Stimulated activated naive CD8-positive, alpha-beta T cell treated with anti-CD3 and anti-CD28 coated beads, Interleukin-15, Interleukin-2, amounts not matched to agents 100 ng/mL and 50 ng/mL, for 24 hours (primary cell): Measurements from ENCODE around the gene AXIN1.

Experiments
- H3K27ac Mint-ChIP-seq: one replicate; pipeline ENCODE4 v1.8.0; 2021; ENCODE audit warnings: mild to moderate bottlenecking, mixed read lengths
- H3K27me3 Mint-ChIP-seq: one replicate; pipeline ENCODE4 v1.8.0; 2021; ENCODE audit warnings: mixed read lengths
- H3K36me3 Mint-ChIP-seq: one replicate; pipeline ENCODE4 v1.8.0; 2021; ENCODE audit warnings: low read depth, mixed read lengths
- H3K4me1 Mint-ChIP-seq: one replicate; pipeline ENCODE4 v1.8.0; 2021; ENCODE audit warnings: low read depth, mixed read lengths
- H3K4me3 Mint-ChIP-seq: one replicate; pipeline ENCODE4 v1.8.0; 2021; ENCODE audit warnings: mild to moderate bottlenecking, mixed read lengths
- H3K9me3 Mint-ChIP-seq: one replicate; pipeline ENCODE4 v1.8.0; 2021; ENCODE audit warnings: mixed read lengths

AXIN1 gene

GRCh38 chr16:324451-325334 is 27.8 kb downstream of the AXIN1 start:
- Mint-ChIP-seq H3K36me3 (no peaks in the 10 kb centered on the region), H3K4me3 (peak overlapping the region; percentile 66), H3K27ac (peak overlapping the region; percentile 68), H3K9me3 (no peaks in the 10 kb centered on the region), H3K4me1 (peaks cover 65% of the 10 kb centered on the region), H3K27me3 (no peaks in the 10 kb centered on the region)

- peaks cover 68% of the 10 kb centered on the region for H3K4me1 Mint-ChIP-seq
- no peaks in the 10 kb centered on the region for H3K27me3 Mint-ChIP-seq
- H3K36me3 Mint-ChIP-seq: no peaks in the 10 kb centered on the region
- H3K27ac Mint-ChIP-seq: no peak overlapping the region
- peak overlapping the region; percentile 66 for H3K4me3 Mint-ChIP-seq
- H3K9me3 Mint-ChIP-seq: no peaks in the 10 kb centered on the region
Observed at GRCh38 chr16:324201-324450, 28.4 kb downstream of the AXIN1 start.

- Mint-ChIP-seq H3K27me3 (no peaks in the 10 kb centered on the region), H3K36me3 (peaks cover 9% of the 10 kb centered on the region), H3K4me3 (no peak overlapping the region), H3K27ac (no peak overlapping the region), H3K4me1 (peaks cover 75% of the 10 kb centered on the region), H3K9me3 (no peaks in the 10 kb centered on the region)
Observed at GRCh38 chr16:322476-323143, 29.9 kb downstream of the AXIN1 start.

- Mint-ChIP-seq H3K4me3 (no peak overlapping the region), H3K9me3 (no peaks in the 10 kb centered on the region), H3K36me3 (peaks cover 11% of the 10 kb centered on the region), H3K27me3 (no peaks in the 10 kb centered on the region), H3K4me1 (peaks cover 69% of the 10 kb centered on the region), H3K27ac (no peak overlapping the region)
Observed at GRCh38 chr16:321532-321931, 31.0 kb downstream of the AXIN1 start.

- H3K27me3 Mint-ChIP-seq: no peaks in the 10 kb centered on the region
- peak overlapping the region; percentile 7 for H3K27ac Mint-ChIP-seq
- peaks cover 63% of the 10 kb centered on the region for H3K4me1 Mint-ChIP-seq
- H3K36me3 Mint-ChIP-seq: peaks cover 12% of the 10 kb centered on the region
- no peak overlapping the region for H3K4me3 Mint-ChIP-seq
- H3K9me3 Mint-ChIP-seq: no peaks in the 10 kb centered on the region
Observed at GRCh38 chr16:320206-320605, 32.3 kb downstream of the AXIN1 start.

DNA sequence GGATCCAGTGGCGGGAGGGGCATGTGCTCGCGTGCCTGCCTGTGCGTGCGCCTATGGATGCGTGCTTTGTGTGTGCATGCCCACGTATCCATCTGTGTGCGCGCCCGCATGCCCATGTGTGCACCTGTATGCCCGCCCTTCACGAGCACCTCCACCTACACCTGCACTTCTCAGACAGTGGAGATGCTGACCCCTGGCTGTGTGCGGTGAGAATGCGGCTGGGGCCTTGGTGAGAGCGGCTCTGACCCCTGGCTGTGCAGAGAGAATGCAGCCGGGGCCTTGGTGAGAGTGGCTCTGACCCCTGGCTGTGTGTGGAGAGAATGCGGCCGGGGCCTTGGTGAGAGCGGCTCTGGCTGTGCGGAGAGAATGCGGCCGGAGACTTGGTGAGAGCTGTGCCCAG is 33.9 kb downstream of the AXIN1 start:
- Mint-ChIP-seq H3K9me3 (no peaks in the 10 kb centered on the region), H3K27ac (no peak overlapping the region), H3K36me3 (peaks cover 22% of the 10 kb centered on the region), H3K4me3 (no peak overlapping the region), H3K4me1 (peaks cover 51% of the 10 kb centered on the region), H3K27me3 (no peaks in the 10 kb centered on the region)

DNA sequence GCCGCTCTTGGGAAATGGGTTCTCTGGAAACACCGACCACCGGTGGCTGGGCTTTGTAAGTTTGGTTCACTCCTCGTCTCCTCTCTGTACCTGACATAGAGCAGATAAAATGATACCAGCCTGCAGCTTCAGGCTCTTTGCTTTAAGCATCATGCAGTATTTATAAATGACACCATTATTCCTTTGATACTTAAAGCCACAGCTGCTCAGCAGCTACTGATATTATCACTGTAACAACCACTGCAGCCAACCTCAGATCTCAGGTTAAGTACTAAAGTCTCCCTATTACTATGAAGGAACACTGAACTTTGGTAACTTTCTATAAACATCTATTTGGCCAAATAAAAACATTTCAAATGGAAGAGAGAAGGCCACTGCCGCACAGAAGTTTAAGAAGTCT is 34.9 kb downstream of the AXIN1 start:
- H3K4me1 Mint-ChIP-seq: peaks cover 47% of the 10 kb centered on the region
- H3K27ac Mint-ChIP-seq: no peak overlapping the region
- H3K9me3 Mint-ChIP-seq: no peaks in the 10 kb centered on the region
- H3K4me3 Mint-ChIP-seq: no peak overlapping the region
- H3K36me3 Mint-ChIP-seq: peaks cover 22% of the 10 kb centered on the region
- no peaks in the 10 kb centered on the region for H3K27me3 Mint-ChIP-seq

GRCh38 chr16:316741-317464 is 35.6 kb downstream of the AXIN1 start:
- Mint-ChIP-seq H3K27ac (no peak overlapping the region), H3K4me1 (peaks cover 44% of the 10 kb centered on the region), H3K4me3 (no peak overlapping the region), H3K9me3 (no peaks in the 10 kb centered on the region), H3K36me3 (peaks cover 27% of the 10 kb centered on the region), H3K27me3 (no peaks in the 10 kb centered on the region)

- H3K27me3 Mint-ChIP-seq: no peaks in the 10 kb centered on the region
- H3K4me3 Mint-ChIP-seq: no peak overlapping the region
- peaks cover 30% of the 10 kb centered on the region for H3K36me3 Mint-ChIP-seq
- H3K4me1 Mint-ChIP-seq: peaks cover 30% of the 10 kb centered on the region
- H3K27ac Mint-ChIP-seq: no peak overlapping the region
- no peaks in the 10 kb centered on the region for H3K9me3 Mint-ChIP-seq
Observed at GRCh38 chr16:314795-315299, 37.7 kb downstream of the AXIN1 start.

GRCh38 chr16:314351-314750 is 38.2 kb downstream of the AXIN1 start:
- H3K4me3 Mint-ChIP-seq: no peak overlapping the region
- no peaks in the 10 kb centered on the region for H3K9me3 Mint-ChIP-seq
- peaks cover 30% of the 10 kb centered on the region for H3K36me3 Mint-ChIP-seq
- peaks cover 32% of the 10 kb centered on the region for H3K4me1 Mint-ChIP-seq
- no peaks in the 10 kb centered on the region for H3K27me3 Mint-ChIP-seq
- no peak overlapping the region for H3K27ac Mint-ChIP-seq

GRCh38 chr16:311725-312124 is 40.8 kb downstream of the AXIN1 start:
- Mint-ChIP-seq H3K4me3 (no peak overlapping the region), H3K9me3 (no peaks in the 10 kb centered on the region), H3K4me1 (peaks cover 33% of the 10 kb centered on the region), H3K27ac (no peak overlapping the region), H3K36me3 (peaks cover 26% of the 10 kb centered on the region), H3K27me3 (no peaks in the 10 kb centered on the region)

DNA sequence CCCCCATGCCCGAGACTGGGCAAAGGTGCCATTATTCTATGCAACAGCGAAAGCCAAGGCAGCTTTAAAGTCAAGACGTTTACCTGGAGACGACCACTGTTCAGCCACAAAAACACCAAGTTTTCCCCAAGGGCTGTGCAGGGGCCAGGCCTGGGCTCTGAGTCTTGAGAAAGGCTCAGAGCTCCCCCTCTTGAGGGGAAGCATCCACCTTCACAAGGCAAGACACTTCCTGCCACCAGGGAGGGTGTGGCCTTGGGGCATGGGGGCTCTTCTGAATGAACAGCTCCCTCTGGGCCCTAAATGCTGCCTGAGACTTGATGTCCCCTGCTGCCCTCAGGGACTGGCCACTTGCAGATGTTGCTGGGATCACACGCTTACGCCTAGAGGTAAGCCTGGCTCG is 43.0 kb downstream of the AXIN1 start:
- H3K9me3 Mint-ChIP-seq: no peaks in the 10 kb centered on the region
- H3K4me1 Mint-ChIP-seq: peaks cover 24% of the 10 kb centered on the region
- H3K36me3 Mint-ChIP-seq: peaks cover 25% of the 10 kb centered on the region
- no peak overlapping the region for H3K4me3 Mint-ChIP-seq
- no peaks in the 10 kb centered on the region for H3K27me3 Mint-ChIP-seq
- peak overlapping the region; percentile 65 for H3K27ac Mint-ChIP-seq

GRCh38 chr16:307691-308312 is 44.7 kb downstream of the AXIN1 start:
- Mint-ChIP-seq H3K4me1 (peaks cover 24% of the 10 kb centered on the region), H3K4me3 (no peak overlapping the region), H3K9me3 (no peaks in the 10 kb centered on the region), H3K27me3 (no peaks in the 10 kb centered on the region), H3K27ac (no peak overlapping the region), H3K36me3 (peaks cover 32% of the 10 kb centered on the region)

DNA sequence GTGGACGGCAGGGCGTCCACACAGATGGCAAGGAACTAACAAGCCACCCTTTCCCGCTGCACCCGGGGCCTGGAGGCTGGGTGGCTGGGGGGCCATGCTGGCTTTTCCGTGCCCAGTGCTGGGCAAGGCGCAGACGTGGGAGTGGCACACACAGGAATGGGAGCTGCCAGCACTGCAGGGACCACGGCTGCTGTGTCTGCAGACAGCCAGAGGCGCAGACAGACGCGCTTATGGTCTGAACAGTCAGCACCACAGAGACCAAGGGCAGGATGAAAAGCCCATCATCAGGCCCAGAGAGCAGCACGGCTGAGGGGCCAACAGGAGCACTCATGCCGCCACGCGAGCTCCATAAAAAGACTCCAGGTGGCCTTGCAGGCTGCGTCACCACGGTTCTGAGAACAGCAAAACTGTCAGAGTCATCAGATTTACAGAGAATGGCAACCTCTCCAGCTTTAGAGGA is 45.6 kb downstream of the AXIN1 start:
- Mint-ChIP-seq H3K4me3 (no peak overlapping the region), H3K36me3 (peaks cover 28% of the 10 kb centered on the region), H3K9me3 (no peaks in the 10 kb centered on the region), H3K27ac (no peak overlapping the region), H3K4me1 (peaks cover 24% of the 10 kb centered on the region), H3K27me3 (no peaks in the 10 kb centered on the region)
